Measurements from ENCODE around the gene COPG1. TPM values are rescaled to one million over a fixed set of nuclear protein-coding genes. Genes with fewer than 3 reads are reported as not detected.

COPG1 gene
- total and polyA plus RNA-seq, 2 of the 13 experiments (the other 11 are each of a cell fraction or from before 2014, with no cell fraction given) = 98.6 to 166 TPM

GRCh38 chr3:129316248-129317013 lies 67.0 kb downstream of the COPG1 start (continued):
- TF ChIP-seq PCBP1 (IDR thresholded peaks at IDR 0.05; ENCODE audit: borderline replicate concordance, low read depth, low read length) (0 out of 2 replicates have a peak, but pooled peaks have one; percentile 45), TEAD3 (CRISPR knock-in tag; optimal IDR thresholded peaks at IDR 0.05; ENCODE audit: borderline replicate concordance) (no peak), SCMH1 (CRISPR knock-in tag; IDR thresholded peaks at IDR 0.05; ENCODE audit: borderline replicate concordance) (no peak), REXO4 (CRISPR knock-in tag; IDR thresholded peaks at IDR 0.05; ENCODE audit: borderline replicate concordance) (peak; percentile 75; the same call in 1 of the 2 replicates), ATF7-NPFF (CRISPR knock-in tag; IDR thresholded peaks at IDR 0.05; ENCODE audit: low read depth) (peak; percentile 90), KDM1A (CRISPR knock-in tag; IDR thresholded peaks at IDR 0.05) (no peak), SIN3B (IDR thresholded peaks at IDR 0.05; ENCODE audit: low read length) (peak; percentile 73; the same call in 1 of the 2 replicates), ZNF253 (CRISPR knock-in tag; IDR thresholded peaks at IDR 0.05; ENCODE audit: borderline replicate concordance) (no peak), SIX1 (CRISPR knock-in tag; IDR thresholded peaks at IDR 0.05; ENCODE audit: borderline replicate concordance) (0 out of 2 replicates have a peak, but pooled peaks have one; percentile 28), ZNF354B (CRISPR knock-in tag; IDR thresholded peaks at IDR 0.05) (no peak), ZNF333 (CRISPR knock-in tag; IDR thresholded peaks at IDR 0.05; ENCODE audit: borderline replicate concordance) (0 out of 2 replicates have a peak, but pooled peaks have one; percentile 50), KLF12 (CRISPR knock-in tag; IDR thresholded peaks at IDR 0.05; ENCODE audit: borderline replicate concordance) (peak; percentile 52; the same call in 1 of the 2 replicates), MTF2 (CRISPR knock-in tag; IDR thresholded peaks at IDR 0.05; ENCODE audit: borderline replicate concordance) (peak; percentile 66; the same call in 1 of the 2 replicates), ZNF792 (CRISPR knock-in tag; IDR thresholded peaks at IDR 0.05) (peak; percentile 82), TARDBP (CRISPR knock-in tag; IDR thresholded peaks at IDR 0.05) (no peak), NCOA2 (CRISPR knock-in tag; IDR thresholded peaks at IDR 0.05) (no peak; the same call in 1 of the 2 replicates), HNRNPLL (IDR thresholded peaks at IDR 0.05; ENCODE audit: low read depth, low read length, poor library complexity, severe bottlenecking) (peak; percentile 91), ZNF878 (CRISPR knock-in tag; IDR thresholded peaks at IDR 0.05) (no peak; the same call in 1 of the 2 replicates), ZNF264 (CRISPR knock-in tag; IDR thresholded peaks at IDR 0.05) (peak; percentile 56; the same call in 1 of the 2 replicates), ZNF761 (CRISPR knock-in tag; conservative IDR thresholded peaks at IDR 0.05) (no peak), ZNF468 (CRISPR knock-in tag; IDR thresholded peaks at IDR 0.05) (no peak), ADNP (CRISPR knock-in tag; IDR thresholded peaks at IDR 0.05) (no peak), ZFP37 (CRISPR knock-in tag; IDR thresholded peaks at IDR 0.05; ENCODE audit: borderline replicate concordance) (0 out of 2 replicates have a peak, but pooled peaks have one; percentile 54), ZNF124 (CRISPR knock-in tag; IDR thresholded peaks at IDR 0.05) (peak; percentile 46; the same call in 1 of the 2 replicates), ZNF614 (CRISPR knock-in tag; IDR thresholded peaks at IDR 0.05; ENCODE audit: borderline replicate concordance) (0 out of 2 replicates have a peak, but pooled peaks have one; percentile 37), GABPA (IDR thresholded peaks at IDR 0.05; ENCODE audit: low read depth, low read length) (no peak), GABPA (CRISPR knock-in tag; IDR thresholded peaks at IDR 0.05; ENCODE audit: low read depth) (no peak), MYPOP (CRISPR knock-in tag; IDR thresholded peaks at IDR 0.05) (peak; percentile 93), SP4 (CRISPR knock-in tag; IDR thresholded peaks at IDR 0.05) (no peak), ZNF691 (CRISPR knock-in tag; IDR thresholded peaks at IDR 0.05; ENCODE audit: borderline replicate concordance, low read depth) (peak; percentile 48; the same call in 1 of the 2 replicates), CC2D1A (CRISPR knock-in tag; IDR thresholded peaks at IDR 0.05) (0 out of 2 replicates have a peak, but pooled peaks have one; percentile 38)
